ENCODE results near the gene DOCK4.

DOCK4 gene

GRCh38 chr7:111886233-111886632 lies 320.0 kb downstream of the DOCK4 start:
- no peak for TF ChIP-seq CTCF (IDR thresholded peaks at IDR 0.05; ENCODE audit: unreplicated experiment in 3 of 3)
- H3K27me3 Mint-ChIP-seq (ENCODE audit: low read depth), result no peaks in the 10 kb centered on the region
- no peak overlapping the region for H3K27ac Mint-ChIP-seq
- H3K9me3 Mint-ChIP-seq, result peaks cover 5% of the 10 kb centered on the region
- H3K4me3 Mint-ChIP-seq, result no peak overlapping the region
- H3K36me3 Mint-ChIP-seq (ENCODE audit: low read depth), result peaks cover 21% of the 10 kb centered on the region
- no peaks in the 10 kb centered on the region for H3K4me1 Mint-ChIP-seq

GRCh38 chr7:111883241-111883640 lies 323.0 kb downstream of the DOCK4 start:
- no peak overlapping the region for H3K27ac Mint-ChIP-seq
- H3K36me3 Mint-ChIP-seq (ENCODE audit: low read depth), result peaks cover 44% of the 10 kb centered on the region
- H3K9me3 Mint-ChIP-seq, result peaks cover 19% of the 10 kb centered on the region
- H3K4me1 Mint-ChIP-seq, result no peaks in the 10 kb centered on the region
- TF ChIP-seq CTCF (IDR thresholded peaks at IDR 0.05; ENCODE audit: unreplicated experiment in 3 of 3), result no peak
- H3K4me3 Mint-ChIP-seq, result no peak overlapping the region
- H3K27me3 Mint-ChIP-seq (ENCODE audit: low read depth), result no peaks in the 10 kb centered on the region

- no peak for TF ChIP-seq CTCF (IDR thresholded peaks at IDR 0.05; ENCODE audit: unreplicated experiment in 3 of 3)
- peaks cover 61% of the 10 kb centered on the region for H3K36me3 Mint-ChIP-seq (ENCODE audit: low read depth)
- no peaks in the 10 kb centered on the region for H3K27me3 Mint-ChIP-seq (ENCODE audit: low read depth)
- H3K4me3 Mint-ChIP-seq, result no peak overlapping the region
- peaks cover 5% of the 10 kb centered on the region for H3K4me1 Mint-ChIP-seq
- H3K9me3 Mint-ChIP-seq, result peaks cover 25% of the 10 kb centered on the region
- H3K27ac Mint-ChIP-seq, result no peak overlapping the region
Observed at GRCh38 chr7:111878785-111879184, 327.4 kb downstream of the DOCK4 start.

- Mint-ChIP-seq H3K36me3 (ENCODE audit: low read depth) (peaks cover 55% of the 10 kb centered on the region), H3K27ac (no peak overlapping the region), H3K27me3 (ENCODE audit: low read depth) (no peaks in the 10 kb centered on the region), H3K4me1 (peaks cover 11% of the 10 kb centered on the region), H3K4me3 (no peak overlapping the region), H3K9me3 (peaks cover 25% of the 10 kb centered on the region)
- TF ChIP-seq CTCF (IDR thresholded peaks at IDR 0.05; ENCODE audit: unreplicated experiment in 3 of 3), result no peak
Observed at GRCh38 chr7:111877931-111878330, 328.3 kb downstream of the DOCK4 start.

GRCh38 chr7:111873963-111874690 lies 332.1 kb downstream of the DOCK4 start:
- Mint-ChIP-seq H3K36me3 (ENCODE audit: low read depth) (peaks cover 40% of the 10 kb centered on the region), H3K27me3 (ENCODE audit: low read depth) (no peaks in the 10 kb centered on the region), H3K4me1 (peaks cover 17% of the 10 kb centered on the region), H3K9me3 (peaks cover 6% of the 10 kb centered on the region), H3K4me3 (no peak overlapping the region), H3K27ac (peak overlapping the region in 1 of 3 experiments; percentile 78)
- no peak for TF ChIP-seq CTCF (IDR thresholded peaks at IDR 0.05; ENCODE audit: unreplicated experiment in 3 of 3)

- Mint-ChIP-seq H3K36me3 (ENCODE audit: low read depth) (peaks cover 37% of the 10 kb centered on the region), H3K4me1 (peaks cover 17% of the 10 kb centered on the region), H3K27ac (peak overlapping the region in 1 of 3 experiments; percentile 78), H3K27me3 (ENCODE audit: low read depth) (no peaks in the 10 kb centered on the region), H3K4me3 (no peak overlapping the region), H3K9me3 (peaks cover 6% of the 10 kb centered on the region)
- TF ChIP-seq CTCF (IDR thresholded peaks at IDR 0.05; ENCODE audit: unreplicated experiment in 3 of 3), result no peak
Observed at GRCh38 chr7:111873326-111873646, 332.9 kb downstream of the DOCK4 start.
